A673 (cell line): ENCODE results near the gene RELT.

ENCODE experiments used
- EZH2 ChIP-seq: fragments of 200-600 bp; sonication (generic); IDR thresholded peaks from 2 replicates; pipeline ENCODE4 v1.6.1; 2017; ENCODE audit warnings: borderline replicate concordance, low read depth, mild to moderate bottlenecking, mixed read lengths, antibody characterized with exemption, low read length; ENCODE audit not compliant: poor library complexity, severe bottlenecking
- TF ChIP-seq, protein P1 (sequence below): fragments of 300-800, 200-600 bp; sonication (generic); conservative IDR thresholded peaks from 2 replicates; pipeline ENCODE4 v1.5.1; 2017; ENCODE audit warnings: low read depth, mild to moderate bottlenecking, antibody characterized with exemption, low read length, moderate library complexity, mixed read lengths

GRCh38 chr11:73375830-73376159, 404 bp upstream of the RELT start:
- TF ChIP-seq, protein P1, sequence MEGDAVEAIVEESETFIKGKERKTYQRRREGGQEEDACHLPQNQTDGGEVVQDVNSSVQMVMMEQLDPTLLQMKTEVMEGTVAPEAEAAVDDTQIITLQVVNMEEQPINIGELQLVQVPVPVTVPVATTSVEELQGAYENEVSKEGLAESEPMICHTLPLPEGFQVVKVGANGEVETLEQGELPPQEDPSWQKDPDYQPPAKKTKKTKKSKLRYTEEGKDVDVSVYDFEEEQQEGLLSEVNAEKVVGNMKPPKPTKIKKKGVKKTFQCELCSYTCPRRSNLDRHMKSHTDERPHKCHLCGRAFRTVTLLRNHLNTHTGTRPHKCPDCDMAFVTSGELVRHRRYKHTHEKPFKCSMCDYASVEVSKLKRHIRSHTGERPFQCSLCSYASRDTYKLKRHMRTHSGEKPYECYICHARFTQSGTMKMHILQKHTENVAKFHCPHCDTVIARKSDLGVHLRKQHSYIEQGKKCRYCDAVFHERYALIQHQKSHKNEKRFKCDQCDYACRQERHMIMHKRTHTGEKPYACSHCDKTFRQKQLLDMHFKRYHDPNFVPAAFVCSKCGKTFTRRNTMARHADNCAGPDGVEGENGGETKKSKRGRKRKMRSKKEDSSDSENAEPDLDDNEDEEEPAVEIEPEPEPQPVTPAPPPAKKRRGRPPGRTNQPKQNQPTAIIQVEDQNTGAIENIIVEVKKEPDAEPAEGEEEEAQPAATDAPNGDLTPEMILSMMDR, result no peak
- no peak for TF ChIP-seq EZH2
